ENCODE measurements around the gene CLK4. TPM values are rescaled to one million over a fixed set of nuclear protein-coding genes. Genes with fewer than 3 reads are reported as not detected.

Gene CLK4
- total and polyA plus RNA-seq, 2 experiments from 2014 or later: 15.3 to 18.1 TPM

- ATAC-seq (no peak), DNase-seq (ENCODE audit: low spot score) (no peak)
- no peak overlapping the region for H2AFZ ChIP-seq
- H3K27me3 Mint-ChIP-seq (ENCODE audit: insufficient read depth, low read depth, poor library complexity): peaks cover 6% of the 10 kb centered on the region
- peaks cover 2% of the 10 kb centered on the region; the same call in 1 of the 2 replicates for H3K27me3 ChIP-seq (ENCODE audit: insufficient read depth)
- TF ChIP-seq ETS1 (IDR thresholded peaks at IDR 0.05) (no peak), CTCF (conservative IDR thresholded peaks at IDR 0.05; ENCODE audit: low read depth in 2 of 2) (no peak), STAT1 (IDR thresholded peaks at IDR 0.05; ENCODE audit: unreplicated experiment) (no peak), ZNF114 (CRISPR knock-in tag; IDR thresholded peaks at IDR 0.05) (no peak), POLR2AphosphoS5 (IDR thresholded peaks at IDR 0.05; ENCODE audit: low read depth) (no peak), ZNF331 (CRISPR knock-in tag; IDR thresholded peaks at IDR 0.05; ENCODE audit: low read depth) (no peak), CREB1 (CRISPR knock-in tag; IDR thresholded peaks at IDR 0.05; ENCODE audit: low read depth) (no peak), REST (IDR thresholded peaks at IDR 0.05; ENCODE audit: unreplicated experiment) (no peak), EZH2 (IDR thresholded peaks at IDR 0.05; ENCODE audit: low read depth, unreplicated experiment) (no peak), EZH2phosphoT487 (IDR thresholded peaks at IDR 0.05; ENCODE audit: unreplicated experiment) (no peak), NANOG (IDR thresholded peaks at IDR 0.05; ENCODE audit: borderline replicate concordance) (no peak), JUNB (IDR thresholded peaks at IDR 0.05; ENCODE audit: unreplicated experiment) (no peak)
- TF ChIP-seq, protein P1, sequence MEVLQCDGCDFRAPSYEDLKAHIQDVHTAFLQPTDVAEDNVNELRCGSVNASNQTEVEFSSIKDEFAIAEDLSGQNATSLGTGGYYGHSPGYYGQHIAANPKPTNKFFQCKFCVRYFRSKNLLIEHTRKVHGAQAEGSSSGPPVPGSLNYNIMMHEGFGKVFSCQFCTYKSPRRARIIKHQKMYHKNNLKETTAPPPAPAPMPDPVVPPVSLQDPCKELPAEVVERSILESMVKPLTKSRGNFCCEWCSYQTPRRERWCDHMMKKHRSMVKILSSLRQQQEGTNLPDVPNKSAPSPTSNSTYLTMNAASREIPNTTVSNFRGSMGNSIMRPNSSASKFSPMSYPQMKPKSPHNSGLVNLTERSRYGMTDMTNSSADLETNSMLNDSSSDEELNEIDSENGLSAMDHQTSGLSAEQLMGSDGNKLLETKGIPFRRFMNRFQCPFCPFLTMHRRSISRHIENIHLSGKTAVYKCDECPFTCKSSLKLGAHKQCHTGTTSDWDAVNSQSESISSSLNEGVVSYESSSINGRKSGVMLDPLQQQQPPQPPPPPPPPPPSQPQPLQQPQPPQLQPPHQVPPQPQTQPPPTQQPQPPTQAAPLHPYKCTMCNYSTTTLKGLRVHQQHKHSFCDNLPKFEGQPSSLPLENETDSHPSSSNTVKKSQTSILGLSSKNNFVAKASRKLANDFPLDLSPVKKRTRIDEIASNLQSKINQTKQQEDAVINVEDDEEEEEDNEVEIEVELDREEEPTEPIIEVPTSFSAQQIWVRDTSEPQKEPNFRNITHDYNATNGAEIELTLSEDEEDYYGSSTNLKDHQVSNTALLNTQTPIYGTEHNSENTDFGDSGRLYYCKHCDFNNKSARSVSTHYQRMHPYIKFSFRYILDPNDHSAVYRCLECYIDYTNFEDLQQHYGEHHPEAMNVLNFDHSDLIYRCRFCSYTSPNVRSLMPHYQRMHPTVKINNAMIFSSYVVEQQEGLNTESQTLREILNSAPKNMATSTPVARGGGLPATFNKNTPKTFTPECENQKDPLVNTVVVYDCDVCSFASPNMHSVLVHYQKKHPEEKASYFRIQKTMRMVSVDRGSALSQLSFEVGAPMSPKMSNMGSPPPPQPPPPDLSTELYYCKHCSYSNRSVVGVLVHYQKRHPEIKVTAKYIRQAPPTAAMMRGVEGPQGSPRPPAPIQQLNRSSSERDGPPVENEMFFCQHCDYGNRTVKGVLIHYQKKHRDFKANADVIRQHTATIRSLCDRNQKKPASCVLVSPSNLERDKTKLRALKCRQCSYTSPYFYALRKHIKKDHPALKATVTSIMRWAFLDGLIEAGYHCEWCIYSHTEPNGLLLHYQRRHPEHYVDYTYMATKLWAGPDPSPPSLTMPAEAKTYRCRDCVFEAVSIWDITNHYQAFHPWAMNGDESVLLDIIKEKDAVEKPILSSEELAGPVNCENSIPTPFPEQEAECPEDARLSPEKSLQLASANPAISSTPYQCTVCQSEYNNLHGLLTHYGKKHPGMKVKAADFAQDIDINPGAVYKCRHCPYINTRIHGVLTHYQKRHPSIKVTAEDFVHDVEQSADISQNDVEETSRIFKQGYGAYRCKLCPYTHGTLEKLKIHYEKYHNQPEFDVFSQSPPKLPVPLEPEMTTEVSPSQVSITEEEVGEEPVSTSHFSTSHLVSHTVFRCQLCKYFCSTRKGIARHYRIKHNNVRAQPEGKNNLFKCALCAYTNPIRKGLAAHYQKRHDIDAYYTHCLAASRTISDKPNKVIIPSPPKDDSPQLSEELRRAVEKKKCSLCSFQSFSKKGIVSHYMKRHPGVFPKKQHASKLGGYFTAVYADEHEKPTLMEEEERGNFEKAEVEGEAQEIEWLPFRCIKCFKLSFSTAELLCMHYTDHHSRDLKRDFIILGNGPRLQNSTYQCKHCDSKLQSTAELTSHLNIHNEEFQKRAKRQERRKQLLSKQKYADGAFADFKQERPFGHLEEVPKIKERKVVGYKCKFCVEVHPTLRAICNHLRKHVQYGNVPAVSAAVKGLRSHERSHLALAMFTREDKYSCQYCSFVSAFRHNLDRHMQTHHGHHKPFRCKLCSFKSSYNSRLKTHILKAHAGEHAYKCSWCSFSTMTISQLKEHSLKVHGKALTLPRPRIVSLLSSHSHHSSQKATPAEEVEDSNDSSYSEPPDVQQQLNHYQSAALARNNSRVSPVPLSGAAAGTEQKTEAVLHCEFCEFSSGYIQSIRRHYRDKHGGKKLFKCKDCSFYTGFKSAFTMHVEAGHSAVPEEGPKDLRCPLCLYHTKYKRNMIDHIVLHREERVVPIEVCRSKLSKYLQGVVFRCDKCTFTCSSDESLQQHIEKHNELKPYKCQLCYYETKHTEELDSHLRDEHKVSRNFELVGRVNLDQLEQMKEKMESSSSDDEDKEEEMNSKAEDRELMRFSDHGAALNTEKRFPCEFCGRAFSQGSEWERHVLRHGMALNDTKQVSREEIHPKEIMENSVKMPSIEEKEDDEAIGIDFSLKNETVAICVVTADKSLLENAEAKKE (CRISPR knock-in tag; IDR thresholded peaks at IDR 0.05): no peak
- peaks cover 5% of the 10 kb centered on the region for H4K20me1 ChIP-seq (replicated peaks; ENCODE audit: insufficient read depth)
- H3K4me1 Mint-ChIP-seq: peaks cover 47% of the 10 kb centered on the region
- H3K36me3 Mint-ChIP-seq (ENCODE audit: low read depth): peaks cover 32% of the 10 kb centered on the region; the same call in 2 of the 3 replicates
- H3F3A ChIP-seq (replicated peaks; ENCODE audit: low read depth): no peaks in the 10 kb centered on the region
- H3K27ac Mint-ChIP-seq: no peak overlapping the region; the same call in 1 of the 2 replicates
- H3K9me2 ChIP-seq (ENCODE audit: insufficient read depth): no peaks in the 10 kb centered on the region
- peaks cover 49% of the 10 kb centered on the region for H3K79me2 ChIP-seq (replicated peaks; ENCODE audit: insufficient read depth)
- no peak overlapping the region for H3K4me3 Mint-ChIP-seq
- H3K9me3 Mint-ChIP-seq: peaks cover 2% of the 10 kb centered on the region; the same call in 1 of the 3 replicates
- no peak overlapping the region for H3K27ac ChIP-seq (ENCODE audit: low read depth)
- H3K4me1 ChIP-seq (ENCODE audit: insufficient read depth): peaks cover 41% of the 10 kb centered on the region
- no peak overlapping the region for H3K4me2 ChIP-seq
- peaks cover 17% of the 10 kb centered on the region for H3K36me3 ChIP-seq (ENCODE audit: insufficient read depth)
- H3K4me3 ChIP-seq: no peak overlapping the region
These were observed 4.1 kb downstream of the CLK4 start for GRCh38 chr5:178622679-178623247.

All from GM23338 (cell line).